Stimulated activated CD8-positive, alpha-beta memory T cell treated with anti-CD3 and anti-CD28 coated beads, Interleukin-15, amount 100 ng/mL, for 24 hours (primary cell): Measurements from ENCODE around the gene PRPF19.

ENCODE experiments used
- DNase-seq: peaks from one replicate; pipeline ENCODE4 v3.0.0-alpha.2; 2020; ENCODE audit warnings: low read depth

Gene PRPF19

DNA sequence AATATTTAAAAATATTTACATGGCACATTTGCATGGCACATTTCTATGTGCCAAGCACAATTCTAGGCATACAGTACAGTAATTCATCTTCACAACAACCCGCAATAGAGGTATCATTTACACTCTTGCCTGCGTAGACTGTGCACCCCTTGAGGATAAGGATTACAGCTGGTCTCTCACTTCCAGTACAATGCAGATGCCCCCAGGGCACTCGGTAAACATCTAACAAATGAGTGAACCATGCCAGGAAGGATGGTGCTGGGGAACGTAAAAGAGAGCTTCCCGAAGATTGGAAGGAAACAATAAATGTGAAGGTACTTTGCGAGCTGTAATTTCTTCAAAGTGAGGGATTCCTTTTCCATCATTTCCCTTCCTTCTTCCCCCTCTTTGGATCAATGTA is 1.3 kb downstream of the PRPF19 start:
- DNase-seq: no peak

DNA sequence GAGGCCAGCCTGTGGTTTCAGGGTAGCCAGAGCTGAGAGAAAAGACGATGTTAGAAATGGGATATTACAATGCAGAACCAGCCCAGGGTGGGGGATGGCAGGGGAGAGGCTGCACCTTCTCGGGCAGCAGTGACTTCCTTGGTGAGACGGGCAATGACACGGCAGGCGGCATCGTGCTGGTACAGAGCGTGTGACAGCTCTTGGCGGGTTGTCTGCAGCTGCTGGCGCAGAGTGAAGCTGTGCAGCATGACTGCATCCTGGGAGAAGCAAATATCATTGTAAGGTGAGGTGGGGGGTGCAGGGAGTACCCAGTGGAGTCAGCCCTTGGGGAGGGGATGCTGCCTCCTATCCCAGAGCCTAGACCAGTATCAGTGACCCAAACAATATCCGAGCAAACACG is 3.8 kb downstream of the PRPF19 start:
- no peak for DNase-seq

DNA sequence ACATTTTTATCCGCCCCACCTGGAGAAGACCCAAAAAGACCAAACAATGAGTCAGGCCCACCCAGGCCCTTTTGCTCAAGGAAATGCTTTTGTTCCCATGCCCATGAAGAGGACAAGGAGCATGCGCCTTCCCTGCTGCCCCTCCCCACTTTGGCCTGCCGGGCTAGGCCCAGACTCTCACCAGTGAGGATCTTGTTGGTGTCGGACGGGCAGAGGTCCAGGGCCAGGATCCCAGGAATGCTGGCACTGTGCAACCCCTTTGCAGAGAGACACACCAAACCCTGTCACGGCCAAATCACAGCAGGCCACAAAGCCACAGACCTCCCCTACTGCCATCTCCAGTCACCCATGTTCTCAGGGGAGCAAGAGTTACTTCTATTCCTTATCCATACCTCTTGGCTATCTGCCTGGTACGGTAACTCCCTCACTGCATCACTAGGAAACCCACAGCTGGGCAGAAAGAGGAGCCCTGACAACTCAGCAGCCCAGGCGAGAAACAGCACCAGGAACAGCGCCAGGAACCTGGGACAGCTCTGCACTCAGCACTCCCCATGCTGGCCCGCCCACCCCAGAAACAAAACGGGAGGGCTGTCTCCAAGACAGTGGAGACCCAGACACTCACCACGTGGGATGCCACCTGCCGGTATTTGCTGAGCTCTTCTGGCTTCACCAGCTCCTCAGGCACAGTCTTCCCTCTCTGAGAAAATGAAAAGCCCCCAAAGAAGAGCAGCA is 5.5 kb downstream of the PRPF19 start:
- DNase-seq: no peak

DNA sequence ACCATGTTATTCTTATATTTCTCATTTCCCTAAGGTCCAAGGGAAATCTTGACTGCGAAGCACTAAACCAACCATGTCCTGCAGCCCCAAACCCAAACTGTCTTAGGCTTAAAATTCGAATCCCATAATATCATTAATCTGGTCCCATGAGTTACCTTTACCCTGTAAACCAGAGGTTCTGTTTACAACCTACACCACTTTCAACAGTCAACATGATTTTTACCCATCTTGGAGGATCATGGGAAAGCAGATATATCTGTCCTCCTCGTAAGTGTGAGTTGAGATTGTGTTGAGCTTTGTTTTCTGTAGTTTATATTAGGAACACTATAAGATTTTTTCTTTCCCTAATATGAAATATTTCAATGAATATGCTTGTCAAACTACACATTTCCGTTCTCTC is 6.4 kb downstream of the PRPF19 start:
- no peak for DNase-seq

DNA sequence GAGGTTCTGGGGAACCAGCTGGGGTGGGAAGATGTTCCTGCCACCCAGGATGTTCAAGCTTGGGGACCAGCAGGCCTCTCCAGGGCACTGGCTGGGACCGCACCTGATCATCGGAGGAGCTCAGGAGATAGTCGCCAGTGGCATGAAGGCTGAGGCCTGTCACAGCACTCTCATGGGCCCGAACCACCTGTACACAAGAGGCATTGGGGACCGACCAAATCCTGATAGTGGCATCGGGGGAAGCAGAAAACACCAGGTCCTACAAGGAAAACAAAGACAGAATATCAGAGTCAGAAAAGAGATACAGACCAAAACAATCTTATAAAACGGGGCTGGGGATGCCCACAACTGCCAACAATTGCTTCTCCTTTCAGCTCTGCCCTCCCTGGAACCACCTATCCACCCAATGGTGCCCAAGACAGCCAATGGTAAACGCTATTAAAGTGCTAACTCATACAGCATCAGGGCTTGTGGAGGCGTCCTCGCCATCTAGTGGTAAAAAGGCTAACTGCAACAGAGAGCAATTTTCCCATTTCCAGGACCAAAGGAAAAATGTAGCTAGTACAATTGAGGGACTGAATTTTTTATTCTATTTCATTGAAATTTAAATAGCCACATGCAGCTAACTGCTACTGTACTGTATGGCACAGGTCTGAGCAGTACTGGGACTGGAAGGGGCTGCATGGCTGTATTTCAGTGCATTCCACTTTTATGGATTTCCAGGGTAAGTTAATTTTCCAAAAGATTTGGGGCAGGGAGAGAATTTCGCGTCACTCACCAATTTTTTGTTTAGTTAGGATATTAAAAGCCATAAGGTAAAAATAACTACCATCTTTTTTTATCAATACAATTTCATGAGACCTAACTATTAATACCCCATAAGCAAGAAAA is 7.1 kb downstream of the PRPF19 start:
- DNase-seq: no peak

DNA sequence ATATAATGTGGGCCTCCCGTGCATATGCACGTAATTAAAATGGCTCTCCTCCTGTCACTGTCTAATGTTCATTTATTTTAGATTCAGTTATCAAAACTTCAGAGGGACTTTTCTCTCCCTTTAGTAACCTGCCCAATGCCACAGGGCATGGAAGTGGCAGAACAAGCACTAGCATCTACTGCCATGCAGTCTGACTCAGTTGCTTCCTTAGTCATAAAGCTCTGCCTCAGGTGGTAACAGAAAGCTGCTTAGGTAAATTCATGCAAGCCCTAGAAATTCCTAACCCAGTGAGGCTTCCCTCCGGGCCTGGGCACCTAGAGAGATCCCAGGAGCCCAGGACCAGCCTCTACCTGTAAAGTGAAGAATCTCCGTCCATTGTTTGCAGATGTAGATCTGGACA is 8.9 kb downstream of the PRPF19 start:
- no peak for DNase-seq

DNA sequence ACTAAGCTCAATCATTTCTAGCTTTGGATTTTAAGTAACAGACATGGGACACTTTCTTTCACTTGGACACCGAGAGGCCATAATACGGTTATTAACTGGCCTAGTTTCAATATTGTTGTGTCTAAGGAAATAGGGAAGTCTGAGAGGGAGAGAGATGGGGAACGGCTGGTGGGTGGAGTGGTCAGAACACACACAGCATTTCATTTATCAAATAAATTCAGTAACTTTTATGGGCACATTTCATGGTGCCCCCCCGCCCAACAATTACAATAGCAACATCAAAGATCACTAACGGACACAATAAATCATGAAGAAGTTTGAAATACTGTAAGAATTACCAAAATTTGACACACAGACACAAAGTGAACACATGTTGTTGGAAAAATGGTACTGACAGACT is 10.7 kb downstream of the PRPF19 start:
- DNase-seq: no peak

DNA sequence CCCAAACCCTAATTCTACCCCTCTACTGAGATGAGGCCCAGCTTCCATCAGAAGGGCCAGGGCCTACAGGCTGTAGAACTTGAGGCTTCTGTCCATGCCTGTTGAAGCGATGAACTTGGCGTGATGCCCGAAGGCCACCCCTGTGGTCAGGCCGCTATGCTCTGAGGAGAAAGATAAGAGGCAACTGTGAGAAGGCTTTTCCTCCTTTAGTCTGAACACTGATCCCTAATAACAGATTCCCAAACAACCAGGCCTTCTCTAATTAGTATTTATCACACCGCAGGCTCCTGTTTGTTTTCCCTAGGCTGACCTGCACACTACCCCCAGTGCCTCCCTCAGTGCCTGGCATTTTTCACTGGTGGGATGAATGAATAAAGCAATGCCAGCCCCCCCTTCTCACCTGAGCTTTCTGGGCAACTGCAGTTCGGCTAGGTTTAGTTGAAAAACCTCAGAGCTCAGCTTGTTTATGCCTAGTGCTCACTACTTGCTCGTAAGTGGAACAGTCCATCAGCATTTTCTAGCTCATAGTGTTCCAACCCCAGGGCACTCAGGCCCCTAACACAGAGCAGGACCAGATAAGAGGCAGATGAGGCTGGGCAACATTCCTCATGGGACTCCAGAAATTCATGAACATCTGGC is 15.2 kb downstream of the PRPF19 start:
- DNase-seq: no peak

DNA sequence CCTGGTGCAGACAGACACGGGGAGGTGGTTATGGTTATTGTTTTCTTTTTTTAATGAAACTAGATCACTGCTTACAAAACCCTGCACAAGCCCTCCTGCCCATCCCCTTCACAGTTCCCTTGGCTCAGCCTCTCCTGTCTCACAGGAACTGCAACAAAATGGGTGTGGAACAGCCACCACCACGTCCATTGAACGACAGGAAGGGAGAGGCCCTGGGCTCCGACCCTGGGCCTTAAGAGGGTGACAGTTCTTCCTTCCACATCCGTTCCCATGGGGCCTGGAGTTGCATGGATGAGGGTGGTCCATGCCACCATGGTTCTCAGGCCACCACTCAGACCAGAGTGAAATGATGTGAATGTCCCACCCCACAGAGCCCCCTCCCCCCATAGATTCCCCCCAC is 15.7 kb downstream of the PRPF19 start:
- no peak for DNase-seq

DNA sequence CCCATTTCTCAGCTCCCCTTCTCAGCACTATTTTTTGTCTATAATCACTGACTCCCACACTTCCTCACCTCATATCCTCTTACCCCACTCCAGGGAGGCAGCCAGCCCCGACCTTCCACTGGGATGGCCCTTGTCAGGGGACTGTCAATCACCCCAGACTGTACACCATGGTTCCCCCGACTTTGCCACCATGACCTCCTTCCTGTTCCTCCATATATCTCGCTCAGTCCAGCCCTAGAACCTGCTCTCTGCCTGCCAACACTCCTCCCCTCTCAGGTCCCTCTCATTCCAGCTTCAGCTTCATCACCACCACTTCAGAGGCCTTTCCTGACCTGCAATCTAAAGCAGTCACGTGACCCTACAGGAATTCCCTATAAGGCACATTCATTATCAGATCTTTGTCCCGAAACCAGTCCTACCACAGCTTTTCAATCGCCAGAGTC is 16.5 kb downstream of the PRPF19 start:
- no peak for DNase-seq

DNA sequence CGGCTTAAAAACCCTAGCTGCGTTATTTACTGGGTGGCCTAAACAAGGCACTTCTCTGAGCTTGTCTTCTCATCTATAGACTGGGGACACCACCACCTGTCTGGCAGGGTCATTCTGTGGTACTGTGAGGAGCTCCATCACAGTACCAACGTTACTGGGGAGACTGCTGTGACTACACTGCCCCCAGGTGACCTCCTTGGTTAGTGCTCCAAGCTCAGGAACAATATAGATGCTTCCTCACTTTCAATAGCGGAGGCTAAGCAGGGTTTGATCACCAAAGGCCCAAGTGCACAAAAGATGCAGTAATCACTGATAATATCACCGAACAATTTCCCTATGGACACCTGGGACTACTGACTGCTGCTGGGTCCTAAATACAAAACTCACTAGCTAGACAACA is 18.8 kb downstream of the PRPF19 start:
- no peak for DNase-seq

DNA sequence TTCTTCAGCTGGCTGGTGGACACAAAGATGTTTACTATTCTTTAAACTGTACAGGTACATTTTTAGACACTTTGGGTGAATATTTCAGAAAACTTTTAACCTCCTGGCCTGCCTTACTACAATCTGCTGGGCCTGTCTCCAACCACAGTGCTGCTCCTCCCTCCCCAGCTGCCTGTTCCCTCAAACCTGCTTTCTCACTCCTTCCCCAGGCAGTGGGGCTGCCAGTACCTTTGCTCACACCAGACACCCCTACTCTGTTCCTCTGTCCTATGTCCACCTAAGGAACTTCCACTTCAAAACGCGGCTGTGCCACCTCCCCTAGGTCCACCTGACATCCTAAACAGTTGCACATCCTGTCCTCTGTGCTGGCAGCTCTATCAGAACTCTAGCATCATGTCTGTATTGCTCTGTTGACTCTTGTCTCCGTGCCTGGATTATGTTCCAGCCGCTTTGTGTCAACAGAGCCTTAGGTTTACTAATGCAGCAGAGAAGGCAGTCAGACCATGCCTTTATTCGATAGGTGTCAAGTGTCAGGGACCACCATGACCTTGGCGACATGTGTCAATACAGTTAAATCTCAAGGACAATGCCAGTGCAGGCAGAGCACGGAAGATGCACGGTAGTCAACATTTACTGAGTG is 25.6 kb downstream of the PRPF19 start:
- no peak for DNase-seq

DNA sequence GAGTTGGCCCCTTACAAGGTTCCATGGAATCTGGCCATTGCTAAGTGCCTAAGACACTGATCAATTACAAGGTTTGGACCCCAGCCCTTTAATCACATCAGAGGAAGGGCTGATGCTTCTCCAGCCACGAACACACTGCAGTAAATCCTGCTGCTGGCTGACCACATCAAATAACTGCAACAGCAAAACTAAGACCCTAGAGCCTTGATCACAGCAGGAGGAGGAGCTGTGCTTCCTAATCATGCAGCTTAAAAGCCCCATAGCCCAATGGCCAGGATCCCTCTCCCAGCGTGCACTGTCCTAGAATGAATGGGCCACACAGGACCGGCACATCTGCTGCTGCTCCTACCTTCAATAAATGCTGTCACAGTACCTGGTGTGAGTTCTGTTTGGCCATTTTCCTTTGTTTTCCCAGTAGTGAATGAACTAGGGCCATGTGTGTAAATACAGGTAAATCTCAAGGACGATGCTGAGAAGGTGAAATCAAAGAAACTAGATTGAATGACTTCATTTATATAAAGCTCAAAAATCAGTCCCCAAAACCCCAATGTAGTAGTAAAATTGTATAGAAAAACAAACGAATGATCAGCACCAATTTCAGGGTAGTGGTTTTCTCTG is 26.3 kb downstream of the PRPF19 start:
- no peak for DNase-seq

DNA sequence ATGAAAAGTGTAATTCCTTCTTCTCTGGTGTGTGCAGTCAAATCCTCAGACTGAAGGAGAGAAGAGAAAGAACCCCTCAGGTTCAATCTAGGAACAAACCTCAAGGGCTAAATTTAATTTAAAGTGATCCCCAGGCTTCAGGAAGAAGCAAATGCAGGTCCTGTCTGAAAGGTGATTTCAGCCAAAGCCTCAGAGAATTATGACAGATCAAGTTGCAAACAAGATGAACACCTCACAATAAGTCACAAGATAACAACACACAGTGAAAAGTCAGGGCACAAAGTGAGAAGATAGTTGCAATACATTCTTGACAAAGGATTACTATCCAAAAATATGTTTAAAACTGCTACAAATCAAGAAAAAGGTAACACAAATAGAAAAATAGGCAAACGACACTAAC is 27.3 kb downstream of the PRPF19 start:
- DNase-seq: no peak

DNA sequence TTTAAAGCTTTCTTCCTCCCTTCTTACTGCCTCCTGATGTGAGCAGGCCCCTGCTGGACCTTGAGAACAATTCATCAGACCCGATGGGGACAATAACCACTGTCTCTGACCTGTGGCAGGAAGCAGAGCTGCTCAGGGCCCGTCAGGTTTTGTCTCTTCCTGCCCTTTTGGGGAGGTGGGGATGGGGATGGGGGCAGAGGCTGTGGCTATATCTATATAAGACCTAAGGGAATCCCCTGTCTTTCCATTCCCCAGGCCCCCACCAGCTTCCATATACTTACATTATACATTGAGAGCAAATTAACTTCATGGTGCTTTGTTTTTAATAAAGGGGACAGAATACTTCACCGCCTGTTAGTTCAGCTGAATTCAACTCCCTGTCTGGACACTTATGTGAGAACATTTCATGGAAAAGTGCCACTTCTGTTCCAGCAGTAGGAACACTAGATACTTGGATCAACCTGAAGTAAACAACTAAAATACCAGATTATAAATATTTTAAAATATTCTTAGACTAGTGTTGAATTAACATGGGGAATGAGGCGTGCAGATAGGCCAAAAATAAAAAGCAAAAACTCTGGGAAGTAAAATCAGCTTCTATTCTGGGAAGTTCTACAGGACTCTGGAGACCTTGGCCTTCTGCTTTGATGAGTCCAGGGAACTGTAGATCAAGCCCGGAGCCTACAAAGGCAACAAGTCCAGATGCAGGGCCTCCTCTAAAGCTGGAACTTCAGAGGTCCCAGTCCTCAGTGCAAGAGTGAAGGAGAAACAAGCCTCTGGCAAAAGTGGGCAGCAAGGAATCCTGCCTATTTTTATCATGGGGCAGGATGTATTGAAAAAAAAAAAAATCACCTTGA is 27.9 kb downstream of the PRPF19 start:
- DNase-seq: no peak

DNA sequence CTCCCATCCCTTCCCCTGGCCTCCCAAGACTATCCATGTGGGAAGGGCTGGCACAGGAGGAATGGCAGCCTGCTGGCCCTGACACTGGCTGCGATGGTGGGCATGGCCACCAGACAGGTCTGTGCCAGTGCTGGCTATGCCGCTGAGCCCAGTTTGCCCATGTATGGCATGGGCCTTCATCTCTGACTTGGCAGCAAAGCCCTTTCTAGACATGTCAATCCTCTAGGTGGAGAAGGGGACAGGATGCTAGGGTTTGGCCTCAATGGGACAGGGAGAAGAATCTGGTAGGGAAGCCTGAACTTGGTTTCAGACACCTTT is 30.3 kb downstream of the PRPF19 start:
- DNase-seq: no peak

DNA sequence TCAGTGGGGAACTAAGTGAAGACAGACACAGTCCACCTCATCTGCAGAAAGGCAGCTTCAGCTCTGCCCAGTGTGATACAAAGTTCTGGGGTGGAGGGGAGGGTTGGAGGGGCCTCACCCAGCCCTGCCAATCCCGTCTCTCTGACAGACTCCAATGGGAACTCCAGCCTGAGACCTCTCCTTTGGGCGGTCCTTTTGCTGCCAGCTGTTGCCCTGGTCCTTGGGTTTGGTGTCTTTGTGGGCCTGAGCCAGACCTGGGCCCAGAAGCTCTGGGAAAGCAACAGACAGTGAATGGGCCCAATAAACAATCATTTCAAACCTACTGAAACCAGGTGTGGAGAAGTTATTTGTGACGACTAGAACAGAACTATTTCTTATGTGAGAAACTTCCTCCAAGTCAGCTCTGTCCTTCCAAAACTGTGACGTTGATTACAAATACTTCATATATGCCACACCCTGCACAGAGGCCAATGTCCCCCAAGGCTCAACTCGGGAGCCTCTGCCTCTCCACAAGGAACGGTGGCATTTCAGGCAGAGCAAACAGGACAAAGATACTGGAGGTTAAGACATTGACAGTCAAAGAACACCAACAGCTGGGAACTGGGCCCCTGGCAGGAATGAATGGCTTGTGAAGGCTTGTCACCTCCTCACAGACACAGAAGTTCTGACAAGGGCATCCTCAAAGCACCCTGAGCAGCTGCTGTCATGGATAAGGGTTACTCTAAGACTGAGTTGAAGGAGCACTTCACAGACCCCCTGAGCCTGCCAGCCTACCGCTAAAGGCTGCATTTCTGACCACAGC is 30.8 kb downstream of the PRPF19 start:
- no peak for DNase-seq

DNA sequence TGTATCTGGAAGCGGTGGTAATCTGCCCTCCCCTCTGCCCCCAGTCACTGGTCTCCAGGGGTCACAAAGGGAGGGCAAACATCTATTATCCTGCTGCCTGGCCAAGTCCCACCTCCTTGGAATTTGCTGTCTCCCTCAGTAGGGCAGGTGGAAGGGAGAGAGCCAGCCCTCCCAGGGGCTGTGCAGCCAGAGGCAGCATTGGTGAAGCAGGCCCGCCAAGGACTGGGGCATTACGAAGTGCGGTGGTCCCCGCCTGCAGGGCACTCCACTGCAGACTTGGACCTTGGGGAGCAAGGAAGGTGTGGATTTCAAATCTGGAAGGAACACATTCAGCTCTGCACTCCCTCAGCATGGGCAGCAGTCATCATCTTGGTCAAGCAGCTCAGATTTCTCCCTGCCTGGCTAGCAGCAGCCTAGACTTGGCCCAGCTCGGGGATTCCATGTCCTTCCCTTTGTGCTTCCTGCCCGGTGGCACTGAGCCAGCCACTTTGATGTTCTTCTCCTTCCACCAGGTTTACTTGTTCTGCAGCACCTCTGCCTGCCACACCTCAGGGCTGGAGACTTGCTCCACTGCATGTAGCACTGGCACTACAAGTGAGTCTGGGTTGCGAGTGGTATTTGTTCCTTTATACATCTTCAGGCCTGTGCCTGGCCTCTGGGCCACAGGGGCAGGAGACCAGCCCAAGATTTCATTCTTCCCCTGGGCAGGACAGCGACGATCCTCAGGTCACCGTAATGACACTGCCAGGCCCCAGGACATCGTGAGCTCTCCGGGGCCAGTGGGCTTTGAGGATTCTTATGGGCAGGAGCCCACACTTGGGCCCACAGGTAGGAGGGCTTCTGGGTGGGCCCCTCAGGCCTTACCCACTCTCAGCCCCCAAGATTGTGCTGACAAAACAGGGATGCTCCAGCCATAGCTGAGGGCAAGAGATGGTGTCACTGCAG is 31.7 kb downstream of the PRPF19 start:
- no peak for DNase-seq

DNA sequence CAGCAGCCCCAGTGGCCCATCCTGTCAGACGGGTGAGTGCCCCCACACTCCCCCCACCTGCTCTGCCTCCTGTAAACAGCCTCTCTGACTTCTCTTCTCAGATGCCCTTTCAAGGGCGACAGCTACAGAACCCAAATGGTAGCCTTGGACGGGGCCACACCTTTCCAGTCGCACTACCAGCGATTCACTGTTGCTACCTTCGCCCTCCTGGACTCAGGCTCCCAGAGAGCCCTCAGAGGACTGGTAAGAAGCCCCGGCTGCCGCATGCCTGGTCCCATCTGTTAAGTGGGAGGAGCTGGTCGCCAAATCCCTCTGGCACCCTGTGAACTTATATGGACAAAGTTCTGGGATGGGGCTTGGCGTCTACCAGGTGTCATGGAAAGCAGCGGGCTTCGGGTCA is 32.9 kb downstream of the PRPF19 start:
- no peak for DNase-seq
